Upper lobe of left lung (tissue), 6 donors: ENCODE data around the gene NAA25. TPM values are rescaled to one million over a fixed set of nuclear protein-coding genes. Genes with fewer than 3 reads are reported as not detected.
"Not testable (repeated sequence)": the region's sequence is repeated elsewhere in the genome, so short reads cannot be mapped to it uniquely, and the experiment has no call there.

Experiments used
- ATAC-seq, 2 donors: fragments of 200-7000 bp; cut with Tn5 transposase; one replicate each; pipeline ENCODE4 v1.9.1; 2022; ENCODE audit warnings: mild to moderate bottlenecking in 2 of 2, moderate library complexity in 2 of 2; ENCODE audit not compliant: low FRiP score in 2 of 2
- DNase-seq, 2 donors: peaks; one replicate each; pipeline ENCODE4 v3.0.0-alpha.2; 2019 to 2020
- H3K27ac ChIP-seq, 4 donors: fragments of 200-600 bp; sonication (generic); one replicate each; pipeline ENCODE4 v1.5.1; 2016 to 2019
- H3K27me3 ChIP-seq, 4 donors: fragments of 200-600 bp; sonication (generic); one replicate each; pipeline ENCODE4 v1.5.1; 2017 to 2019
- H3K36me3 ChIP-seq, 4 donors: fragments of 200-600 bp; sonication (generic); one replicate each; pipeline ENCODE4 v1.5.1; 2016 to 2019
- H3K4me1 ChIP-seq, 4 donors: fragments of 200-600 bp; sonication (generic); one replicate each; pipeline ENCODE4 v1.5.1; 2018 to 2019
- H3K4me3 ChIP-seq, 4 donors: fragments of 200-600 bp; sonication (generic); one replicate each; pipeline ENCODE4 v1.5.1; 2017 to 2019; ENCODE audit warnings: mild to moderate bottlenecking in 2 of 4, moderate library complexity in 1 of 4
- H3K9me3 ChIP-seq, 4 donors: fragments of 200-600 bp; sonication (generic); one replicate each; pipeline ENCODE4 v1.5.1; 2018 to 2019
- CTCF ChIP-seq, 6 experiments: fragments of 450-650 bp in 4 of 6; fragments of 200-600 bp in 2 of 6; sonication (generic) in 2 of 6; IDR thresholded peaks; one replicate each; pipeline ENCODE4 v1.5.1; 2016 to 2019; ENCODE audit warnings: antibody characterized with exemption in 6 of 6
- EP300 ChIP-seq, 4 donors: sonication (generic); formaldehyde crosslinking; IDR thresholded peaks; one replicate each; pipeline ENCODE4 v1.5.1; 2017; ENCODE audit warnings: antibody characterized with exemption in 4 of 4, control low read depth in 2 of 4
- POLR2A ChIP-seq, 4 donors: fragments of 450-650 bp; IDR thresholded peaks; one replicate each; pipeline ENCODE4 v1.5.1; 2016 to 2017; ENCODE audit warnings: antibody characterized with exemption in 4 of 4, mild to moderate bottlenecking in 2 of 4
- POLR2AphosphoS5 ChIP-seq, 2 donors: sonication (generic); formaldehyde crosslinking; IDR thresholded peaks; one replicate each; pipeline ENCODE4 v1.5.1; 2017; ENCODE audit warnings: antibody characterized with exemption in 2 of 2
- WGBS, 2 donors: methylation state at CpG; one replicate each; pipeline ENCODE4 v1.1.5; 2017 to 2018; 5-methylcytosine and 5-hydroxymethylcytosine counted together
- total RNA-seq, 6 donors: library from RNA; depleted of rRNA in 4 of 6; stranded (reverse); fragments of >200 nt in 4 of 6; gene quantifications; one replicate each; pipeline versions ENCODE4 v1.1.0 to v1.2.1, GENCODE V29; 2016 to 2021
- donor health status: DM: no; HTN: no; CAD: no; lungs with moderate emphysema.
- donor health status: DM: no; HTN: yes; CAD: no; lungs with severe emphysema.

NAA25 gene
- total RNA-seq, 6 donors from 2014 or later: 15.0 to 30.3 (median 19.4) TPM

GRCh38 chr12:112111931-112112330 is 3.3 kb upstream of the NAA25 start:
- Histone ChIP-seq H3K36me3 (no peaks in the 10 kb centered on the region), H3K9me3 (no peaks in the 10 kb centered on the region), H3K4me1 (peaks cover 21 to 39% (median 26%) of the 10 kb centered on the region in 4 donors), H3K27ac (peak overlapping the region in 2 of 4 donors; percentile 27 to 43), H3K27me3 (no peaks in the 10 kb centered on the region), H3K4me3 (no peak overlapping the region)
- ATAC-seq (no peak), DNase-seq (peak in 1 of 2 donors; percentile 70)
- TF ChIP-seq POLR2AphosphoS5 (IDR thresholded peaks at IDR 0.05) (no peak), CTCF (IDR thresholded peaks at IDR 0.05) (no peak), POLR2A (IDR thresholded peaks at IDR 0.05) (no peak), EP300 (IDR thresholded peaks at IDR 0.05) (no peak)
- WGBS, 2 donors: 49 to 70% methylated on average over 5 of the region's 5 CpGs

GRCh38 chr12:112110787-112111662 is 2.4 kb upstream of the NAA25 start:
- WGBS, 2 donors: 86 to 94% methylated on average over 20 of the region's 20 CpGs
- ATAC-seq, DNase-seq, H3K9me3 ChIP-seq, H3K36me3 ChIP-seq, H3K4me3 ChIP-seq, H3K27me3 ChIP-seq: not testable (repeated sequence)
- Histone ChIP-seq H3K27ac (peak overlapping the region in 1 of 4 donors; percentile 24), H3K4me1 (peaks cover 13 to 39% (median 24%) of the 10 kb centered on the region in 4 donors)

GRCh38 chr12:112107306-112108201 is 1.0 kb downstream of the NAA25 start:
- 23 to 24% methylated on average over 12 to 13 of the region's 13 CpGs for WGBS, 2 donors
- Histone ChIP-seq H3K4me1 (peaks cover 13 to 60% (median 25%) of the 10 kb centered on the region in 4 donors), H3K27ac (peak overlapping the region; percentile 88 to 98 (median 94)), H3K36me3 (peaks cover 0 to 3% (median 0%) of the 10 kb centered on the region in 4 donors), H3K27me3 (no peaks in the 10 kb centered on the region), H3K9me3 (no peaks in the 10 kb centered on the region), H3K4me3 (peak overlapping the region; percentile 73 to 93 (median 90))
- peak in 1 of 2 donors; percentile 5 for ATAC-seq
- TF ChIP-seq CTCF (IDR thresholded peaks at IDR 0.05) (no peak), EP300 (IDR thresholded peaks at IDR 0.05) (no peak), POLR2A (IDR thresholded peaks at IDR 0.05) (no peak), POLR2AphosphoS5 (IDR thresholded peaks at IDR 0.05) (no peak)
- no peak for DNase-seq

GRCh38 chr12:112105891-112106290 is 2.7 kb downstream of the NAA25 start:
- H3K9me3 ChIP-seq: no peaks in the 10 kb centered on the region
- TF ChIP-seq POLR2AphosphoS5 (IDR thresholded peaks at IDR 0.05) (no peak), POLR2A (IDR thresholded peaks at IDR 0.05) (no peak), EP300 (IDR thresholded peaks at IDR 0.05) (no peak), CTCF (IDR thresholded peaks at IDR 0.05) (no peak)
- ATAC-seq (no peak), DNase-seq (no peak)
- H3K27me3 ChIP-seq: no peaks in the 10 kb centered on the region
- H3K27ac ChIP-seq: no peak overlapping the region
- peaks cover 13 to 54% (median 22%) of the 10 kb centered on the region in 4 donors for H3K4me1 ChIP-seq
- peaks cover 0 to 9% (median 5%) of the 10 kb centered on the region in 4 donors for H3K36me3 ChIP-seq
- no peak overlapping the region for H3K4me3 ChIP-seq
- WGBS, 2 donors: 73 to 87% methylated on average over 3 of the region's 3 CpGs
